ENCODE measurements around the gene IL21R. TPM values are rescaled to one million over a fixed set of nuclear protein-coding genes. Genes with fewer than 3 reads are reported as not detected.

Gene IL21R
- total and polyA plus RNA-seq, 2 experiments from 2014 or later, result not detected

DNA sequence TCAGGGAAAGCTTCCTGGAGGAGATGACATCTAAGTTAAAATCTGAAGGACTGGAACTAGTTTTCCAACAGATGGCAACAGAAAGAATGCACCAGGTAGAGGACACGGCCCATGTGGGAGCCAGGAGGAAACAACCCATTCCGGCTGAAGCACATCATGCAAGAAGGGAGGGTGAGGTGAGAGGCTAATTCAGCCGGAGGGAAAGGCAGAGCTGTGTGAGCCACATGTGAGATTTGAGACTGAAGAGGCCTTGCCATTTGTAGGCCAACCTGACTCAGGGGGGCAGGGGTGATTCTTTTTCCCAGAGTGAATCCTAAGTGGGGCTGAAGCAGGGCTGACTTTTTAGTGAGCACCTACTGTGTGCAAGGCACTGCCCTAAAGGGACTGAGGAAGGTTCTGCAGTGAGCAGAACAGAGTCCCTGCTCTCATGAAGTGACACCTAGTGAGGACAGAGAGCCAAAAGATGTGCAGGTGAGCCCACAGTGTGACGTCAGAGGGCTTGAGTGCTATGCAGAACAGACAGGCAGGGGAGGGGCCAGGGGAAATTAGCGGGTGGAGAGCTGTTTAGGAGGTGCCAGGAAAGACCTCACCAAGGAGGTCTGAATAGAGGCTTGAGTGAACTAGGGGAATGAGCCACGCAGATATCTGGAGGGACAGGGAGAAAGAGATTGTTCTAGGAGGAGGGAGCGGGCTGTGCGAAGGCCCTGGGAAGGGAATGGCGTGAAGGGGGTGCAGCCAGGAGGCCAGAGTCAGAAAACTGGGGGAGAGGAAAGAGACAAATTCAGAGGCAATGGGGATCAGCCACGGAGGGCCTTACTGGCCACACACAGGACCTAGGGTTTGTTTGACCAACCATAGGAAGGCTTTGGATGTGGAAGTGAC, 19.8 kb upstream of the IL21R start:
- Histone ChIP-seq H3K36me3 (no peaks in the 10 kb centered on the region), H3K27ac (no peak overlapping the region), H3K9me3 (ENCODE audit: low read depth) (no peaks in the 10 kb centered on the region), H3K27me3 (no peaks in the 10 kb centered on the region), H3K4me1 (ENCODE audit: low read depth) (no peaks in the 10 kb centered on the region), H3K4me3 (no peak overlapping the region)
- DNase-seq (ENCODE audit: low read depth in 1 of 2, low spot score in 1 of 2), result no peak
- TF ChIP-seq, protein P1, sequence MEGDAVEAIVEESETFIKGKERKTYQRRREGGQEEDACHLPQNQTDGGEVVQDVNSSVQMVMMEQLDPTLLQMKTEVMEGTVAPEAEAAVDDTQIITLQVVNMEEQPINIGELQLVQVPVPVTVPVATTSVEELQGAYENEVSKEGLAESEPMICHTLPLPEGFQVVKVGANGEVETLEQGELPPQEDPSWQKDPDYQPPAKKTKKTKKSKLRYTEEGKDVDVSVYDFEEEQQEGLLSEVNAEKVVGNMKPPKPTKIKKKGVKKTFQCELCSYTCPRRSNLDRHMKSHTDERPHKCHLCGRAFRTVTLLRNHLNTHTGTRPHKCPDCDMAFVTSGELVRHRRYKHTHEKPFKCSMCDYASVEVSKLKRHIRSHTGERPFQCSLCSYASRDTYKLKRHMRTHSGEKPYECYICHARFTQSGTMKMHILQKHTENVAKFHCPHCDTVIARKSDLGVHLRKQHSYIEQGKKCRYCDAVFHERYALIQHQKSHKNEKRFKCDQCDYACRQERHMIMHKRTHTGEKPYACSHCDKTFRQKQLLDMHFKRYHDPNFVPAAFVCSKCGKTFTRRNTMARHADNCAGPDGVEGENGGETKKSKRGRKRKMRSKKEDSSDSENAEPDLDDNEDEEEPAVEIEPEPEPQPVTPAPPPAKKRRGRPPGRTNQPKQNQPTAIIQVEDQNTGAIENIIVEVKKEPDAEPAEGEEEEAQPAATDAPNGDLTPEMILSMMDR (IDR thresholded peaks at IDR 0.05; ENCODE audit: low read depth, low read length), result no peak

DNA sequence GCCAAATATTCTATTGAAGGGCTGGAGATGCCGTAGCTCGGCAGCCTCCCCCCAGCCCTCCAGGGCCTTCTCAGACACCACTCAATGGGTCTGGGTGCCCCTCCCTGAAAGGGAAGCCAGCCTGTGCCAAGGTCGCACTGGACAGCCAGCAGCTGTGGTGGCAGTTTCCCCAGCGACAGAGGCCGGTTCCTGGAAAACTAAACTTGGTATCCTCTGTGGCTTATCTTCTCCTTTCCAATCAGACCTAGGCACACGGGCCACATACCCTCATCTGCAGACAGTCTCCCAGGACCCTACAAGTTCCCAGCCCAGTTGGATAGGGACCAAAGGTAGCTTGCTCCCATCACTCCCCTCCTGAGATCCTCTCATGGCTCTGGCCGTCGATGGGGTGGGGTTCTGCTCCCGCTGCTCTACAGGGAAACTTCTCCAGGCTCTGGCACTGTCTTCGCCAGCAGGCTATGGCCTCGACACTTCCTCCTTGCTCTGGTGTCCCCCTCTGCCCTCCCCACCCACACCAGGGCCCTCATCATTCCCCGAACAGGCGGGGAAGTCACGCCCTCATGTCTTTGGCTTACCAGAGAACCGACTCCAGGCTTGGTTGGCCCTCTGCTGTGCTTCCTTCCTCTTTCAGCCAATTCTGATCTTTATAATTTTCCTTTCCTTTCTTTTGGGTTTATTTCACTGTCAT, 18.3 kb upstream of the IL21R start:
- Histone ChIP-seq H3K4me1 (ENCODE audit: low read depth) (no peaks in the 10 kb centered on the region), H3K9me3 (ENCODE audit: low read depth) (no peaks in the 10 kb centered on the region), H3K27me3 (no peaks in the 10 kb centered on the region), H3K36me3 (no peaks in the 10 kb centered on the region), H3K4me3 (no peak overlapping the region), H3K27ac (no peak overlapping the region)
- TF ChIP-seq, protein P1 (IDR thresholded peaks at IDR 0.05; ENCODE audit: low read depth, low read length), result no peak
- no peak for DNase-seq (ENCODE audit: low read depth in 1 of 2, low spot score in 1 of 2)

DNA sequence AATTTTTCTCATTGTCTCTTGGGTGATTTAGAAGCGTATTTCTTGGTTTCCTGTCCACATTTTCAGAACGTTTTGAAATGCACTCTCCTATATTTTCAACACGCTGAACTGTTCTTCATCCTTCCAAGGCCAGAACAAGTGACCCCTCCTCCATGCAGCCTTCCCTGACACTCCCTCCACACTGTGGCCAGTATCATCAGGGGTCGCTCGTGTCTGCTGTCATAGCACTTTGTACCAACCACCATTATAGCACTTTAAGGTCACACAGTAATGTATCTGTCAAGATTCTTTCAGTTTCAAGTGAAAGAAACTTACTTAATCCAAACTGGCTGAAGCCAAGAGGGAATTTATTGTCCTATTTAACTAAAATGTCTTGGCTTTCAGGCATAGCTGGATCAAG, 17.5 kb upstream of the IL21R start:
- TF ChIP-seq, protein P1 (IDR thresholded peaks at IDR 0.05; ENCODE audit: low read depth, low read length), result no peak
- H3K9me3 ChIP-seq (ENCODE audit: low read depth), result no peaks in the 10 kb centered on the region
- no peak overlapping the region for H3K4me3 ChIP-seq
- H3K36me3 ChIP-seq, result no peaks in the 10 kb centered on the region
- no peak overlapping the region for H3K27ac ChIP-seq
- DNase-seq (ENCODE audit: low read depth in 1 of 2, low spot score in 1 of 2), result no peak
- no peaks in the 10 kb centered on the region for H3K27me3 ChIP-seq
- H3K4me1 ChIP-seq (ENCODE audit: low read depth), result no peaks in the 10 kb centered on the region

DNA sequence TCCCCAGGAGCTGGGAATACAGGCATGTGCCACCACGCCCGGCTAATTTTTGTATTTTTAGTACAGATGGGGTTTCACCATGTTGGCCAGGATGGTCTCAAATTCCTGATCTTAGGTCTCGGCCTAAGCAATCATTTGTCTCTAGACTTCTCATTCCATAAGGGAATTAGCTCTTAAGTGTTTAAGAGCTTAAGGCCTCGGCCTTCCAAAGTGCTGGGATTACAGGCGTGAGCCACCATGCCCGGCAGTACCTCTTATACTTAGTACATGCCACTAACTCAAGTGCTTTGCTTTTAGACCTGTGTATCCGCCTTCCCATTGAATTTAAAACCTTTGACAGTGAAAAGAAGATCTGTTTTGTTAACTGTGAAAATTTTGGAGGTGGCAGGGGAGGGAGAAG, 16.6 kb upstream of the IL21R start:
- DNase-seq (ENCODE audit: low read depth in 1 of 2, low spot score in 1 of 2), result no peak
- H3K9me3 ChIP-seq (ENCODE audit: low read depth), result no peaks in the 10 kb centered on the region
- TF ChIP-seq, protein P1 (IDR thresholded peaks at IDR 0.05; ENCODE audit: low read depth, low read length), result no peak
- H3K27me3 ChIP-seq, result no peaks in the 10 kb centered on the region
- H3K36me3 ChIP-seq, result no peaks in the 10 kb centered on the region
- H3K4me1 ChIP-seq (ENCODE audit: low read depth), result no peaks in the 10 kb centered on the region
- H3K27ac ChIP-seq, result no peak overlapping the region
- no peak overlapping the region for H3K4me3 ChIP-seq

DNA sequence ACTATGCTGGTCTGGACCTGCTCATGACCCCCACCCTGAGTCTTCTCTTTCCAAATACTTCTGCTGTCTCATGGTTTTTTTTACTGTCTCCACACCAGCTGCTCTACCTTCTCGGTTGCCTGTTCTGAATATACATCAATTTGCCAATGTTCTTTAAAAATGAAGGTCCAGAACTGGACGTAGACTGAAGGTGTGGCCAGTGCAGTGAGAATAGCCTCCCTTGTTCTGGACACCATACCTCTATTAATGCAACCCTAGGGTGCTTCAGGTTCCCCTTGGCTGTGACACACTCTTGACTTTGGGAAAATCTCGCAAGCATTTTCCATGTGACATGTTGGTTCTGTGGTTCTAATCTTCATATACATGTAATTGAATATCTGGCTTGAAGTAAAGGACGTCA, 15.3 kb upstream of the IL21R start:
- no peaks in the 10 kb centered on the region for H3K4me1 ChIP-seq (ENCODE audit: low read depth)
- H3K4me3 ChIP-seq, result no peak overlapping the region
- no peaks in the 10 kb centered on the region for H3K27me3 ChIP-seq
- no peaks in the 10 kb centered on the region for H3K9me3 ChIP-seq (ENCODE audit: low read depth)
- H3K36me3 ChIP-seq, result no peaks in the 10 kb centered on the region
- TF ChIP-seq, protein P1 (IDR thresholded peaks at IDR 0.05; ENCODE audit: low read depth, low read length), result no peak
- DNase-seq (ENCODE audit: low read depth in 1 of 2, low spot score in 1 of 2), result no peak
- H3K27ac ChIP-seq, result no peak overlapping the region

Data from cardiac muscle cell (in vitro differentiated cells and primary cell).